Nephron progenitor cell (in vitro differentiated cells): ENCODE data around the gene TSPAN1.

ENCODE experiments used
- DNase-seq: peaks from one replicate; pipeline ENCODE4 v3.0.0; 2021
- H3K27ac Mint-ChIP-seq: 2 replicates; pipeline ENCODE4 v1.8.0; 2021; ENCODE audit warnings: mild to moderate bottlenecking, moderate library complexity, mixed read lengths
- H3K27me3 Mint-ChIP-seq: 2 replicates; pipeline ENCODE4 v1.8.0; 2021; ENCODE audit warnings: mild to moderate bottlenecking, low read depth, mixed read lengths; ENCODE audit not compliant: poor library complexity
- H3K36me3 Mint-ChIP-seq: 2 replicates; pipeline ENCODE4 v1.8.0; 2021; ENCODE audit warnings: low read depth, mixed read lengths
- H3K4me1 Mint-ChIP-seq: 2 replicates; pipeline ENCODE4 v1.8.0; 2021; ENCODE audit warnings: mixed read lengths
- H3K4me3 Mint-ChIP-seq: 2 replicates; pipeline ENCODE4 v1.8.0; 2021; ENCODE audit warnings: mild to moderate bottlenecking, moderate library complexity, mixed read lengths
- H3K9me3 Mint-ChIP-seq: 2 replicates; pipeline ENCODE4 v1.8.0; 2021; ENCODE audit warnings: mild to moderate bottlenecking, moderate library complexity, mixed read lengths
- CTCF ChIP-seq: fragments of 200-600 bp; sonication (generic); IDR thresholded peaks from 2 replicates; pipeline ENCODE4 v1.5.0; 2021; ENCODE audit warnings: antibody characterized with exemption

TSPAN1 gene

GRCh38 chr1:46192171-46192570 lies 17.3 kb downstream of the TSPAN1 start:
- peaks cover 38% of the 10 kb centered on the region for H3K36me3 Mint-ChIP-seq
- no peak for DNase-seq
- no peak overlapping the region for H3K4me3 Mint-ChIP-seq
- H3K4me1 Mint-ChIP-seq, result peaks cover 4% of the 10 kb centered on the region
- no peak overlapping the region for H3K27ac Mint-ChIP-seq
- no peak for TF ChIP-seq CTCF
- peaks cover under 1% of the 10 kb centered on the region for H3K27me3 Mint-ChIP-seq
- no peaks in the 10 kb centered on the region for H3K9me3 Mint-ChIP-seq

- TF ChIP-seq CTCF, result no peak
- Mint-ChIP-seq H3K4me3 (no peak overlapping the region), H3K27me3 (peaks cover 3% of the 10 kb centered on the region), H3K27ac (no peak overlapping the region), H3K4me1 (peaks cover 8% of the 10 kb centered on the region), H3K36me3 (peaks cover 32% of the 10 kb centered on the region), H3K9me3 (no peaks in the 10 kb centered on the region)
- no peak for DNase-seq
Measured at GRCh38 chr1:46193285-46193684, 18.4 kb downstream of the TSPAN1 start.

GRCh38 chr1:46193984-46194570 lies 19.2 kb downstream of the TSPAN1 start:
- no peaks in the 10 kb centered on the region for H3K9me3 Mint-ChIP-seq
- H3K27me3 Mint-ChIP-seq, result peaks cover 3% of the 10 kb centered on the region
- H3K36me3 Mint-ChIP-seq, result peaks cover 32% of the 10 kb centered on the region
- no peak overlapping the region for H3K4me3 Mint-ChIP-seq
- DNase-seq, result no peak
- H3K27ac Mint-ChIP-seq, result peak overlapping the region; percentile 48
- H3K4me1 Mint-ChIP-seq, result peaks cover 8% of the 10 kb centered on the region
- no peak for TF ChIP-seq CTCF

GRCh38 chr1:46194641-46195193 lies 19.8 kb downstream of the TSPAN1 start:
- no peak for DNase-seq
- TF ChIP-seq CTCF, result no peak
- peaks cover 3% of the 10 kb centered on the region for H3K27me3 Mint-ChIP-seq
- H3K36me3 Mint-ChIP-seq, result peaks cover 26% of the 10 kb centered on the region
- no peak overlapping the region for H3K4me3 Mint-ChIP-seq
- H3K9me3 Mint-ChIP-seq, result no peaks in the 10 kb centered on the region
- H3K27ac Mint-ChIP-seq, result no peak overlapping the region
- peaks cover 8% of the 10 kb centered on the region for H3K4me1 Mint-ChIP-seq

- Mint-ChIP-seq H3K27ac (no peak overlapping the region), H3K4me1 (peaks cover 16% of the 10 kb centered on the region), H3K4me3 (peak overlapping the region; percentile 83), H3K27me3 (peaks cover 8% of the 10 kb centered on the region), H3K9me3 (no peaks in the 10 kb centered on the region), H3K36me3 (peaks cover 11% of the 10 kb centered on the region)
- DNase-seq, result no peak
- no peak for TF ChIP-seq CTCF
Measured at GRCh38 chr1:46196609-46197008, 21.7 kb downstream of the TSPAN1 start.

- H3K27me3 Mint-ChIP-seq, result peaks cover 9% of the 10 kb centered on the region
- peaks cover 10% of the 10 kb centered on the region for H3K36me3 Mint-ChIP-seq
- no peak overlapping the region for H3K27ac Mint-ChIP-seq
- DNase-seq, result no peak
- H3K4me3 Mint-ChIP-seq, result peak overlapping the region; percentile 83
- H3K9me3 Mint-ChIP-seq, result no peaks in the 10 kb centered on the region
- H3K4me1 Mint-ChIP-seq, result peaks cover 18% of the 10 kb centered on the region
- no peak for TF ChIP-seq CTCF
Measured at GRCh38 chr1:46197560-46197963, 22.7 kb downstream of the TSPAN1 start.
